ENCODE data around the gene PI4K2A. TPM values are rescaled to one million over a fixed set of nuclear protein-coding genes. Genes with fewer than 3 reads are reported as not detected.
"Not testable (repeated sequence)": the region's sequence is repeated elsewhere in the genome, so short reads cannot be mapped to it uniquely, and the experiment has no call there.

Gene PI4K2A
- total RNA-seq, 3 donors from 2014 or later = 18.0 to 24.8 (median 21.5) TPM

- intact Hi-C loops (cut with DNase I; ENCODE audit: low total_unique reads) = no loop called here
- Histone ChIP-seq H3K9me3 (no peaks in the 10 kb centered on the region), H3K27ac (peak overlapping the region; percentile 50 to 78), H3K4me3 (no peak overlapping the region), H3K4me1 (no peaks in the 10 kb centered on the region), H3K36me3 (no peaks in the 10 kb centered on the region), H3K27me3 (no peaks in the 10 kb centered on the region)
- no peak for DNase-seq (ENCODE audit: low spot score in 2 of 2)
- no peak for TF ChIP-seq CTCF (IDR thresholded peaks at IDR 0.05)
- no peak for TF ChIP-seq POLR2A (IDR thresholded peaks at IDR 0.05)
- no peak for TF ChIP-seq POLR2AphosphoS5 (IDR thresholded peaks at IDR 0.05)
These were observed 8.3 kb downstream of the PI4K2A start for GRCh38 chr10:97648562-97649404.

GRCh38 chr10:97649405-97649750, 8.9 kb downstream of the PI4K2A start:
- H3K27me3 ChIP-seq; DNase-seq (ENCODE audit: low spot score in 2 of 2); H3K9me3 ChIP-seq; H3K36me3 ChIP-seq; intact Hi-C loops (cut with DNase I; ENCODE audit: low total_unique reads); H3K4me1 ChIP-seq; H3K4me3 ChIP-seq: not testable (repeated sequence)
- H3K27ac ChIP-seq = peak overlapping the region; percentile 50 to 78

- no peak overlapping the region for H3K4me3 ChIP-seq
- H3K36me3 ChIP-seq = no peaks in the 10 kb centered on the region
- intact Hi-C loops (cut with DNase I; ENCODE audit: low total_unique reads) = no loop called here
- H3K4me1 ChIP-seq = no peaks in the 10 kb centered on the region
- DNase-seq (ENCODE audit: low spot score in 2 of 2) = no peak
- no peaks in the 10 kb centered on the region for H3K27me3 ChIP-seq
- no peak for TF ChIP-seq POLR2AphosphoS5 (IDR thresholded peaks at IDR 0.05)
- TF ChIP-seq CTCF (IDR thresholded peaks at IDR 0.05) = no peak
- no peak for TF ChIP-seq POLR2A (IDR thresholded peaks at IDR 0.05)
- no peaks in the 10 kb centered on the region for H3K9me3 ChIP-seq
- peak overlapping the region; percentile 12 to 62 for H3K27ac ChIP-seq
These were observed 10.3 kb downstream of the PI4K2A start for GRCh38 chr10:97650726-97651125.

GRCh38 chr10:97651773-97652172, 11.3 kb downstream of the PI4K2A start:
- intact Hi-C loops (cut with DNase I; ENCODE audit: low total_unique reads) = no loop called here
- H3K4me1 ChIP-seq = no peaks in the 10 kb centered on the region
- no peak for DNase-seq (ENCODE audit: low spot score in 2 of 2)
- no peaks in the 10 kb centered on the region for H3K9me3 ChIP-seq
- H3K27me3 ChIP-seq = no peaks in the 10 kb centered on the region
- peaks cover 3% of the 10 kb centered on the region for H3K36me3 ChIP-seq
- H3K4me3 ChIP-seq = no peak overlapping the region
- H3K27ac ChIP-seq = no peak overlapping the region
- TF ChIP-seq CTCF (IDR thresholded peaks at IDR 0.05) (no peak), POLR2AphosphoS5 (IDR thresholded peaks at IDR 0.05) (no peak), POLR2A (IDR thresholded peaks at IDR 0.05) (no peak)

GRCh38 chr10:97656777-97657176, 16.3 kb downstream of the PI4K2A start:
- intact Hi-C loops (cut with DNase I; ENCODE audit: low total_unique reads) = no loop called here

More at GRCh38 chr10:97656777-97657176, 16.3 kb downstream of the PI4K2A start:
- Histone ChIP-seq H3K4me1 (no peaks in the 10 kb centered on the region), H3K27me3 (no peaks in the 10 kb centered on the region), H3K9me3 (no peaks in the 10 kb centered on the region), H3K27ac (no peak overlapping the region), H3K36me3 (peaks cover 6% of the 10 kb centered on the region), H3K4me3 (no peak overlapping the region)
- no peak for DNase-seq (ENCODE audit: low spot score in 2 of 2)
- TF ChIP-seq POLR2A (IDR thresholded peaks at IDR 0.05) (no peak), POLR2AphosphoS5 (IDR thresholded peaks at IDR 0.05) (no peak), CTCF (IDR thresholded peaks at IDR 0.05) (no peak)

Data from breast epithelium (tissue), 4 donors.